HG03045 (cell line): ENCODE results near the gene RABGAP1.
A peak's percentile ranks its signal among the peaks of the same experiment; 100 is the strongest.
"Not testable (repeated sequence)": the region's sequence is repeated elsewhere in the genome, so short reads cannot be mapped to it uniquely, and the experiment has no call there.

Source experiments
- ATAC-seq: cut with Tn5 transposase; IDR thresholded peaks from one replicate; pipeline ENCODE4 v1.9.1; 2021; ENCODE audit warnings: mild to moderate bottlenecking, moderate library complexity; ENCODE audit not compliant: unreplicated experiment

The RABGAP1 gene

GRCh38 chr9:122940749-122941581 lies at the start of gene RABGAP1:
Gene RABGAP1 (plus strand): TSS chr9:122941020. CDS start chr9:122957060, 16,040 bp downstream.
- peak; percentile 99 for ATAC-seq

- no peak for ATAC-seq
These were observed 42.9 kb upstream of the RABGAP1 start for GRCh38 chr9:122897969-122898368.

- ATAC-seq, result no peak
These were observed 40.0 kb upstream of the RABGAP1 start for GRCh38 chr9:122900791-122901190.

GRCh38 chr9:122904466-122904822 lies 36.4 kb upstream of the RABGAP1 start:
- ATAC-seq, result peak; percentile 27

- ATAC-seq, result peak; percentile 88
These were observed 35.8 kb upstream of the RABGAP1 start, which contains the start of gene RC3H2 for GRCh38 chr9:122904823-122905710. Gene RC3H2 (minus strand): TSS chr9:122905359. CDS start chr9:122897509, 7,850 bp downstream.

GRCh38 chr9:122906122-122906521 lies 34.7 kb upstream of the RABGAP1 start:
- not testable (repeated sequence) for ATAC-seq

- ATAC-seq, result no peak
These were observed 28.2 kb upstream of the RABGAP1 start for GRCh38 chr9:122912671-122912963.

GRCh38 chr9:122912964-122913673 lies 27.7 kb upstream of the RABGAP1 start, which contains the start of gene ZBTB6:
Gene ZBTB6 (minus strand): TSS chr9:122913323. CDS start chr9:122912072, 1,251 bp downstream.
- peak; percentile 98 for ATAC-seq

GRCh38 chr9:122918310-122918709 lies 22.5 kb upstream of the RABGAP1 start:
- ATAC-seq, result no peak

- no peak for ATAC-seq
These were observed 18.1 kb upstream of the RABGAP1 start for GRCh38 chr9:122922713-122923112.

GRCh38 chr9:122923947-122924346 lies 16.9 kb upstream of the RABGAP1 start:
- ATAC-seq, result no peak

GRCh38 chr9:122929796-122930354 lies 10.9 kb upstream of the RABGAP1 start:
- ATAC-seq, result no peak

GRCh38 chr9:122930541-122931225 lies 10.1 kb upstream of the RABGAP1 start:
- no peak for ATAC-seq

- peak; percentile 93 for ATAC-seq
These were observed 9.3 kb upstream of the RABGAP1 start, which contains the start of gene ZBTB26 for GRCh38 chr9:122931226-122932121. Gene ZBTB26 (minus strand): TSS chr9:122931512. CDS start chr9:122919934, 11,578 bp downstream.

- no peak for ATAC-seq
These were observed 4.4 kb upstream of the RABGAP1 start for GRCh38 chr9:122936464-122936863.

- no peak for ATAC-seq
These were observed 3.9 kb upstream of the RABGAP1 start for GRCh38 chr9:122936883-122937282.

GRCh38 chr9:122939601-122940000 lies 1.2 kb upstream of the RABGAP1 start:
- no peak for ATAC-seq

- ATAC-seq, result no peak
These were observed 419 bp upstream of the RABGAP1 start for GRCh38 chr9:122940454-122940748.

GRCh38 chr9:122941582-122942234 lies 888 bp downstream of the RABGAP1 start:
- ATAC-seq, result no peak
